Skeletal muscle satellite cell (primary cell): Measurements from ENCODE around the gene NOTCH3.
A peak's percentile ranks its signal among the peaks of the same experiment; 100 is the strongest.

Experiments used
- H3K27me3 ChIP-seq: 2 replicates; pipeline ENCODE4 v1.7.0; 2013; ENCODE audit warnings: low read length; ENCODE audit not compliant: control insufficient read depth, insufficient read depth
- H3K36me3 ChIP-seq: 2 replicates; pipeline ENCODE4 v1.7.0; 2013; ENCODE audit warnings: mild to moderate bottlenecking, control low read depth, low read length; ENCODE audit not compliant: insufficient read depth
- H3K4me1 ChIP-seq: 2 replicates; pipeline ENCODE4 v1.7.0; 2013; ENCODE audit warnings: low read length; ENCODE audit not compliant: control insufficient read depth, insufficient read depth
- H3K4me2 ChIP-seq: 2 replicates; pipeline ENCODE4 v1.7.0; 2013; ENCODE audit warnings: mild to moderate bottlenecking, low read length
- H3K4me3 ChIP-seq: 2 replicates; pipeline ENCODE4 v1.7.0; 2013; ENCODE audit warnings: low read length
- H3K9ac ChIP-seq: 2 replicates; pipeline ENCODE4 v1.7.0; 2013; ENCODE audit warnings: mild to moderate bottlenecking, low read depth, low read length, moderate library complexity
- H3K9me3 ChIP-seq: replicated peaks from 2 replicates; pipeline ENCODE4 v1.7.0; 2013; ENCODE audit warnings: mild to moderate bottlenecking, control low read depth, low read length

NOTCH3 gene

GRCh38 chr19:15142313-15142712 lies 58.5 kb downstream of the NOTCH3 start:
- H3K4me3 ChIP-seq = no peak overlapping the region
- H3K4me1 ChIP-seq = no peaks in the 10 kb centered on the region
- no peak overlapping the region for H3K9ac ChIP-seq
- no peaks in the 10 kb centered on the region for H3K36me3 ChIP-seq
- peaks cover 9% of the 10 kb centered on the region for H3K9me3 ChIP-seq
- peaks cover 3% of the 10 kb centered on the region for H3K27me3 ChIP-seq
- no peak overlapping the region for H3K4me2 ChIP-seq

- H3K4me1 ChIP-seq = no peaks in the 10 kb centered on the region
- peaks cover 9% of the 10 kb centered on the region for H3K9me3 ChIP-seq
- H3K9ac ChIP-seq = no peak overlapping the region
- H3K36me3 ChIP-seq = no peaks in the 10 kb centered on the region
- no peak overlapping the region for H3K4me2 ChIP-seq
- peaks cover 3% of the 10 kb centered on the region for H3K27me3 ChIP-seq
- no peak overlapping the region for H3K4me3 ChIP-seq
These were observed 59.7 kb downstream of the NOTCH3 start for GRCh38 chr19:15141143-15141542.

GRCh38 chr19:15138427-15138826 lies 62.4 kb downstream of the NOTCH3 start:
- Histone ChIP-seq H3K36me3 (no peaks in the 10 kb centered on the region), H3K4me1 (no peaks in the 10 kb centered on the region), H3K9ac (no peak overlapping the region), H3K27me3 (peaks cover 3% of the 10 kb centered on the region), H3K9me3 (peaks cover 9% of the 10 kb centered on the region), H3K4me2 (no peak overlapping the region), H3K4me3 (no peak overlapping the region)

- Histone ChIP-seq H3K4me3 (no peak overlapping the region), H3K4me1 (no peaks in the 10 kb centered on the region), H3K27me3 (peaks cover 2% of the 10 kb centered on the region), H3K9ac (no peak overlapping the region), H3K4me2 (no peak overlapping the region), H3K9me3 (peaks cover 9% of the 10 kb centered on the region), H3K36me3 (no peaks in the 10 kb centered on the region)
These were observed 63.0 kb downstream of the NOTCH3 start for GRCh38 chr19:15137777-15138176.

- Histone ChIP-seq H3K4me3 (no peak overlapping the region), H3K27me3 (no peaks in the 10 kb centered on the region), H3K36me3 (no peaks in the 10 kb centered on the region), H3K9me3 (peaks cover 9% of the 10 kb centered on the region), H3K4me1 (no peaks in the 10 kb centered on the region), H3K4me2 (no peak overlapping the region), H3K9ac (no peak overlapping the region)
These were observed 64.4 kb downstream of the NOTCH3 start for GRCh38 chr19:15136234-15136954.

- no peak overlapping the region for H3K4me2 ChIP-seq
- H3K9ac ChIP-seq = no peak overlapping the region
- H3K9me3 ChIP-seq = no peaks in the 10 kb centered on the region
- no peak overlapping the region for H3K4me3 ChIP-seq
- no peaks in the 10 kb centered on the region for H3K36me3 ChIP-seq
- peaks cover 3% of the 10 kb centered on the region for H3K4me1 ChIP-seq
- H3K27me3 ChIP-seq = peaks cover 6% of the 10 kb centered on the region
These were observed 70.8 kb downstream of the NOTCH3 start for GRCh38 chr19:15129856-15130585.

- no peak overlapping the region for H3K4me2 ChIP-seq
- H3K36me3 ChIP-seq = no peaks in the 10 kb centered on the region
- no peaks in the 10 kb centered on the region for H3K9me3 ChIP-seq
- peaks cover 20% of the 10 kb centered on the region for H3K4me1 ChIP-seq
- H3K27me3 ChIP-seq = peaks cover 6% of the 10 kb centered on the region
- no peak overlapping the region for H3K4me3 ChIP-seq
- no peak overlapping the region for H3K9ac ChIP-seq
These were observed 72.5 kb downstream of the NOTCH3 start for GRCh38 chr19:15128162-15128770.

- Histone ChIP-seq H3K27me3 (peaks cover 6% of the 10 kb centered on the region), H3K4me1 (peaks cover 20% of the 10 kb centered on the region), H3K4me3 (peak overlapping the region; percentile 93), H3K9me3 (no peaks in the 10 kb centered on the region), H3K9ac (peak overlapping the region; percentile 54), H3K4me2 (peak overlapping the region; percentile 88), H3K36me3 (peaks cover 9% of the 10 kb centered on the region)
These were observed 74.5 kb downstream of the NOTCH3 start for GRCh38 chr19:15126131-15126910.

- Histone ChIP-seq H3K36me3 (peaks cover 17% of the 10 kb centered on the region), H3K9me3 (no peaks in the 10 kb centered on the region), H3K4me3 (peak overlapping the region; percentile 93), H3K9ac (peak overlapping the region; percentile 92), H3K27me3 (peaks cover 6% of the 10 kb centered on the region), H3K4me1 (peaks cover 20% of the 10 kb centered on the region), H3K4me2 (peak overlapping the region; percentile 88)
These were observed 75.3 kb downstream of the NOTCH3 start for GRCh38 chr19:15125232-15126067.

- Histone ChIP-seq H3K36me3 (peaks cover 25% of the 10 kb centered on the region), H3K27me3 (peaks cover 3% of the 10 kb centered on the region), H3K9me3 (no peaks in the 10 kb centered on the region), H3K4me3 (peak overlapping the region; percentile 93), H3K4me1 (peaks cover 20% of the 10 kb centered on the region), H3K4me2 (peak overlapping the region; percentile 88), H3K9ac (peak overlapping the region; percentile 92)
These were observed 76.1 kb downstream of the NOTCH3 start for GRCh38 chr19:15124572-15125231.
